HEK293 (cell line): ENCODE data around the gene C13orf46.
A peak's percentile ranks its signal among the peaks of the same experiment; 100 is the strongest.

Source experiments
- CTCF ChIA-PET: fragments of 350-600 bp; formaldehyde crosslinking; extraction: SDS; loops from one replicate; lab custom pipeline; 2021; ENCODE audit warnings: antibody characterized with exemption; lab: Yijun Ruan, JAX
- POLR2A ChIA-PET: fragments of 300-600 bp; formaldehyde crosslinking; extraction: SDS; loops from one replicate; lab custom pipeline; 2020; ENCODE audit warnings: antibody characterized with exemption, inconsistent platforms; lab: Yijun Ruan, JAX
- H3K27ac ChIP-seq: fragments of 200-500 bp; sonication (Bioruptor generic); 2 replicates; pipeline ENCODE4 v1.5.1; 2014; ENCODE audit warnings: low read depth, low read length, control low read depth, inconsistent platforms; ENCODE audit errors: extremely low read depth
- H3K36me3 ChIP-seq, 2 experiments: fragments of 200-500 bp in 1 of 2; sonication (Bioruptor generic) in 1 of 2; 1 replicate in 1 of 2; 2 replicates in 1 of 2; pipeline ENCODE4 v1.5.1; 2014 to 2017; ENCODE audit warnings: inconsistent platforms in 2 of 2, low read length in 2 of 2; ENCODE audit not compliant: control insufficient read depth in 2 of 2, insufficient read depth in 1 of 2
- H3K4me1 ChIP-seq: fragments of 200-500 bp; sonication (Bioruptor generic); 2 replicates; pipeline ENCODE4 v1.5.1; 2014; ENCODE audit warnings: mild to moderate bottlenecking, low read length, inconsistent platforms; ENCODE audit not compliant: control insufficient read depth, insufficient read depth
- H3K4me3 ChIP-seq: 2 replicates; pipeline ENCODE4 v1.5.1; 2011; ENCODE audit warnings: low read depth, mild to moderate bottlenecking, control low read depth, low read length, moderate library complexity
- H3K9me3 ChIP-seq: fragments of 200-500 bp; sonication (Bioruptor generic); 2 replicates; pipeline ENCODE4 v1.5.1; 2014; ENCODE audit warnings: low read depth, low read length, inconsistent platforms; ENCODE audit not compliant: control insufficient read depth, insufficient read depth
- GLIS1 ChIP-seq: fragments of 450-650 bp; formaldehyde crosslinking; IDR thresholded peaks from 2 replicates; pipeline ENCODE4 v1.5.1; 2016; ENCODE audit warnings: missing biosample characterization, missing genetic modification characterization
- PRDM1 ChIP-seq: fragments of 450-650 bp; formaldehyde crosslinking; IDR thresholded peaks from 2 replicates; pipeline ENCODE4; 2016; ENCODE audit warnings: missing biosample characterization, missing genetic modification characterization
- SCRT2 ChIP-seq: fragments of 450-650 bp; formaldehyde crosslinking; IDR thresholded peaks from 2 replicates; pipeline ENCODE4 v1.5.1; 2016; ENCODE audit warnings: missing biosample characterization, missing genetic modification characterization
- SP7 ChIP-seq: fragments of 450-650 bp; formaldehyde crosslinking; IDR thresholded peaks from 2 replicates; pipeline ENCODE4 v1.5.1; 2016; ENCODE audit warnings: missing biosample characterization, missing genetic modification characterization
- TCF7L2 ChIP-seq: IDR thresholded peaks from 2 replicates; pipeline ENCODE4 v1.6.1; 2011; ENCODE audit warnings: low read depth, mild to moderate bottlenecking, inconsistent platforms, low read length, moderate library complexity, borderline replicate concordance
- WT1 ChIP-seq: fragments of 450-650 bp; formaldehyde crosslinking; IDR thresholded peaks from 2 replicates; pipeline ENCODE4 v1.5.1; 2016; ENCODE audit warnings: missing biosample characterization, missing genetic modification characterization
- ZFP37 ChIP-seq: fragments of 450-650 bp; formaldehyde crosslinking; IDR thresholded peaks from 2 replicates; pipeline ENCODE4 v1.5.1; 2016; ENCODE audit warnings: missing biosample characterization, missing genetic modification characterization
- ZFP41 ChIP-seq: fragments of 450-650 bp; formaldehyde crosslinking; IDR thresholded peaks from 2 replicates; pipeline ENCODE4 v1.5.1; 2016; ENCODE audit warnings: missing biosample characterization, missing genetic modification characterization, borderline replicate concordance
- ZFP69B ChIP-seq: fragments of 450-650 bp; formaldehyde crosslinking; IDR thresholded peaks from 2 replicates; pipeline ENCODE4 v1.5.1; 2016; ENCODE audit warnings: missing biosample characterization, missing genetic modification characterization
- ZNF132 ChIP-seq: fragments of 450-650 bp; formaldehyde crosslinking; IDR thresholded peaks from 2 replicates; pipeline ENCODE4 v1.5.1; 2017; ENCODE audit warnings: missing biosample characterization, missing genetic modification characterization, borderline replicate concordance
- ZNF266 ChIP-seq: fragments of 450-650 bp; formaldehyde crosslinking; IDR thresholded peaks from 2 replicates; pipeline ENCODE4 v1.5.1; 2016; ENCODE audit warnings: missing biosample characterization, missing genetic modification characterization, low read depth
- ZNF274 ChIP-seq, 2 experiments: fragments of 200-500 bp in 1 of 2; fragments of 450-650 bp in 1 of 2; sonication (Bioruptor generic) in 1 of 2; formaldehyde crosslinking in 1 of 2; IDR thresholded peaks; 2 replicates each; pipeline versions ENCODE4 v1.5.1 to v1.6.1; 2014 to 2016; ENCODE audit warnings: borderline replicate concordance in 1 of 2, inconsistent platforms in 1 of 2, low read length in 1 of 2, missing biosample characterization in 1 of 2, missing genetic modification characterization in 1 of 2
- ZNF350 ChIP-seq: fragments of 450-650 bp; formaldehyde crosslinking; IDR thresholded peaks from 2 replicates; pipeline ENCODE4 v1.5.0; 2017; ENCODE audit warnings: missing biosample characterization, mild to moderate bottlenecking, missing genetic modification characterization
- ZNF366 ChIP-seq: fragments of 450-650 bp; formaldehyde crosslinking; conservative IDR thresholded peaks from 2 replicates; pipeline ENCODE4 v1.5.1; 2016; ENCODE audit warnings: missing biosample characterization, missing genetic modification characterization
- ZNF510 ChIP-seq: fragments of 450-650 bp; formaldehyde crosslinking; IDR thresholded peaks from 2 replicates; pipeline ENCODE4 v1.5.1; 2018; ENCODE audit warnings: mild to moderate bottlenecking, missing genetic modification characterization, missing biosample characterization; ENCODE audit not compliant: insufficient replicate concordance
- ZNF544 ChIP-seq: fragments of 450-650 bp; formaldehyde crosslinking; IDR thresholded peaks from 2 replicates; pipeline ENCODE4 v1.5.0; 2017; ENCODE audit warnings: missing biosample characterization, missing genetic modification characterization
- ZNF776 ChIP-seq: fragments of 450-650 bp; formaldehyde crosslinking; IDR thresholded peaks from 2 replicates; pipeline ENCODE4 v1.5.0; 2017; ENCODE audit warnings: missing biosample characterization, missing genetic modification characterization, borderline replicate concordance
- ZNF791 ChIP-seq: fragments of 450-650 bp; formaldehyde crosslinking; IDR thresholded peaks from 2 replicates; pipeline ENCODE4 v1.5.1; 2016; ENCODE audit warnings: missing biosample characterization, missing genetic modification characterization
- ZSCAN30 ChIP-seq: fragments of 450-650 bp; IDR thresholded peaks from 2 replicates; pipeline ENCODE4 v1.5.1; 2018; ENCODE audit warnings: missing biosample characterization, mild to moderate bottlenecking, missing genetic modification characterization, moderate library complexity
- TF ChIP-seq, protein P1 (sequence below): IDR thresholded peaks from 2 replicates; pipeline ENCODE4 v1.6.1; 2011; ENCODE audit warnings: mild to moderate bottlenecking, low read depth, low read length, borderline replicate concordance
- TF ChIP-seq, protein P2 (sequence below): fragments of 450-650 bp; formaldehyde crosslinking; IDR thresholded peaks from 2 replicates; pipeline ENCODE4 v1.5.1; 2016; ENCODE audit warnings: missing biosample characterization, missing genetic modification characterization
- TF ChIP-seq, protein P3 (sequence below): fragments of 450-650 bp; formaldehyde crosslinking; IDR thresholded peaks from 2 replicates; pipeline ENCODE4; 2016; ENCODE audit warnings: missing biosample characterization, missing genetic modification characterization
- TF ChIP-seq, protein P4 (sequence below): fragments of 450-650 bp; formaldehyde crosslinking; IDR thresholded peaks from 2 replicates; pipeline ENCODE4 v1.5.1; 2016; ENCODE audit warnings: missing biosample characterization, missing genetic modification characterization, low read depth

C13orf46 gene

DNA sequence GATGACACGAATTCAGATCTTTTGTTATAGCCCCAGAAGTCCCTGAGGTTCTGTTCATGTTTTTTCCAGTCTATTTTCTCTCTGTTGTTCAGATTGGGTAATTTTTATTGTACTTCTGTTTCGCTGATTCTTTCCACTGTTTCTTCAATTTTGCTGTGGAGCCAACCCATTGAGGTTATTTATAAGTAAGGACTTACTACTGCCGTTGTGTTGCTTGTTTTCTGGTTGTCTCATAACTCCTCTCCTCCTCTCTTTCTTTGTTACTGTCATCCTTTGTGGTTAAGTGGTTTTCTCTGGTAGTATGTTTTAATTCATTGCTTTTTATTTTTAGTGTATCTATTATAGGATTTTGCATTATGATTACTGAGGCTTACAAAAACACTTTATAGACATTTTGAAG lies 61.3 kb downstream of the C13orf46 start:
- CTCF ChIA-PET, result no interaction called here
- TF ChIP-seq WT1 (tag by site-specific recombination) (no peak), ZFP69B (tag by site-specific recombination) (no peak), ZNF132 (no peak), ZNF266 (tag by site-specific recombination) (no peak), ZSCAN30 (no peak), ZNF791 (tag by site-specific recombination) (no peak), ZNF510 (tag by site-specific recombination) (no peak), ZNF776 (tag by site-specific recombination) (no peak), ZNF366 (tag by site-specific recombination) (no peak), TCF7L2 (no peak), ZFP41 (tag by site-specific recombination) (no peak), ZNF544 (no peak), ZNF274 (IDR thresholded peaks at IDR 0.05; ENCODE audit: low read length) (no peak), ZNF274 (tag by site-specific recombination; IDR thresholded peaks at IDR 0.05; ENCODE audit: borderline replicate concordance) (no peak), ZFP37 (tag by site-specific recombination) (no peak)
- TF ChIP-seq, protein P1, sequence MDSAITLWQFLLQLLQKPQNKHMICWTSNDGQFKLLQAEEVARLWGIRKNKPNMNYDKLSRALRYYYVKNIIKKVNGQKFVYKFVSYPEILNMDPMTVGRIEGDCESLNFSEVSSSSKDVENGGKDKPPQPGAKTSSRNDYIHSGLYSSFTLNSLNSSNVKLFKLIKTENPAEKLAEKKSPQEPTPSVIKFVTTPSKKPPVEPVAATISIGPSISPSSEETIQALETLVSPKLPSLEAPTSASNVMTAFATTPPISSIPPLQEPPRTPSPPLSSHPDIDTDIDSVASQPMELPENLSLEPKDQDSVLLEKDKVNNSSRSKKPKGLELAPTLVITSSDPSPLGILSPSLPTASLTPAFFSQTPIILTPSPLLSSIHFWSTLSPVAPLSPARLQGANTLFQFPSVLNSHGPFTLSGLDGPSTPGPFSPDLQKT, result no peak
- TF ChIP-seq, protein P2, sequence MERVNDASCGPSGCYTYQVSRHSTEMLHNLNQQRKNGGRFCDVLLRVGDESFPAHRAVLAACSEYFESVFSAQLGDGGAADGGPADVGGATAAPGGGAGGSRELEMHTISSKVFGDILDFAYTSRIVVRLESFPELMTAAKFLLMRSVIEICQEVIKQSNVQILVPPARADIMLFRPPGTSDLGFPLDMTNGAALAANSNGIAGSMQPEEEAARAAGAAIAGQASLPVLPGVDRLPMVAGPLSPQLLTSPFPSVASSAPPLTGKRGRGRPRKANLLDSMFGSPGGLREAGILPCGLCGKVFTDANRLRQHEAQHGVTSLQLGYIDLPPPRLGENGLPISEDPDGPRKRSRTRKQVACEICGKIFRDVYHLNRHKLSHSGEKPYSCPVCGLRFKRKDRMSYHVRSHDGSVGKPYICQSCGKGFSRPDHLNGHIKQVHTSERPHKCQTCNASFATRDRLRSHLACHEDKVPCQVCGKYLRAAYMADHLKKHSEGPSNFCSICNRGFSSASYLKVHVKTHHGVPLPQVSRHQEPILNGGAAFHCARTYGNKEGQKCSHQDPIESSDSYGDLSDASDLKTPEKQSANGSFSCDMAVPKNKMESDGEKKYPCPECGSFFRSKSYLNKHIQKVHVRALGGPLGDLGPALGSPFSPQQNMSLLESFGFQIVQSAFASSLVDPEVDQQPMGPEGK, result no peak
- TF ChIP-seq, protein P3, sequence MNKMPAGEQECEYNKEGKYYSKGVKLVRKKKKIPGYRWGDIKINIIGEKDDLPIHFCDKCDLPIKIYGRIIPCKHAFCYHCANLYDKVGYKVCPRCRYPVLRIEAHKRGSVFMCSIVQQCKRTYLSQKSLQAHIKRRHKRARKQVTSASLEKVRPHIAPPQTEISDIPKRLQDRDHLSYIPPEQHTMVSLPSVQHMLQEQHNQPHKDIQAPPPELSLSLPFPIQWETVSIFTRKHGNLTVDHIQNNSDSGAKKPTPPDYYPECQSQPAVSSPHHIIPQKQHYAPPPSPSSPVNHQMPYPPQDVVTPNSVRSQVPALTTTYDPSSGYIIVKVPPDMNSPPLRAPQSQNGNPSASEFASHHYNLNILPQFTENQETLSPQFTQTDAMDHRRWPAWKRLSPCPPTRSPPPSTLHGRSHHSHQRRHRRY (tag by site-specific recombination), result no peak
- POLR2A ChIA-PET, result no interaction called here
- Histone ChIP-seq H3K4me1 (peaks cover 6% of the 10 kb centered on the region; the same call in 1 of the 2 replicates), H3K4me3 (no peak overlapping the region), H3K36me3 (no peaks in the 10 kb centered on the region), H3K27ac (no peak overlapping the region), H3K9me3 (no peaks in the 10 kb centered on the region)

DNA sequence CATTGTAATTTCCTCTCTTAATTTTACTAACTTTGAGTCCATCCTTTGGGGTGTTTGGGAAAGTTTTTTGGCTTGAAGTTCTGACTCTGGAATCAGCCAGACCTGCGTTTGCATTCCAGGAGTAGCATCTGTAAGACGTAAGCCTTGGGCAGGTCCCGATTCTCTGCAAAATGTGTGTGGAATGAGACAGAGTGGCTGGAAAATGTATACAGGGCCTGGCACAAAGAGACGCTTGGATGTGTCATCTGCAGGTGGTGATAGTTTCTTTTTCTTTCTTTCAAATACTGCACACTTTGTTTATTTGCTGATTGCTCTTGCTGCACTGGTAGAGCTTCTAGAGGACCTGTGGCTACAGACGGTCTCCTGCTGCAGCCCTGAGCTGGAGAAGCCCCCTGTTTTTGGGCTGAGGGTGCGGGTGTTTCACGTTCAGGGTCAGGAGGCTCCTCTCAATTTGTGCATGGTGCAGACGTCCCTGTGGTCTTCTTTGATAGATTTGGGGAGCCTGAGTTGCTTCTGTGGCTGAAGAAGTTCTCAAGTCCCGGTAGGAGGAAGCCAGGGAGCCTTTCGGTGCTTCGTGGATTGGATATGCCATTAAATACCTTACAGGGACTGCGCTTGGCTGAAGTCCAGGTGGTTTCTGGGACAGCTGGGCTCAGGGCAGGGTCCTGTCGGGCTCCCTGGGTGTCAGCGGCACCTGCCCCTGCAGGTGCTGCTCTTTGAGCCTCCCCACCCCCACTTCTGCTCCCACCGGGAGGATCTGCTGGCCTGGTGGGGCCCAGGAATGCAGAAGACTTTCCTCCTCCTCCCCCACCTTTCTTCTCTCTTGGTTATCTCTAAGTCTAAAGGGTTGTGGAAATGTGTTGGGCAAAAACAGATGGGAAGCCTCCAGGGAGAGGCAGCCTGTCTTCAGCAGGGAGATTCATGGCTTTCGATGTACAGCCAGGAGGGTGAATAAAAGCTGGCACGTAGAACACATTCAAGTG lies 66.0 kb downstream of the C13orf46 start:
- peaks cover 6% of the 10 kb centered on the region; the same call in 1 of the 2 replicates for H3K4me1 ChIP-seq
- H3K4me3 ChIP-seq, result no peak overlapping the region
- POLR2A ChIA-PET, result no interaction called here
- CTCF ChIA-PET, result interaction anchor here (0.6 kb wide), 1 partner anchor 54 kb away, joined by 3 read pairs; no protein-coding TSS in a partner anchor
- H3K36me3 ChIP-seq, result no peaks in the 10 kb centered on the region
- H3K27ac ChIP-seq, result no peak overlapping the region
- no peaks in the 10 kb centered on the region for H3K9me3 ChIP-seq
- TF ChIP-seq, protein P4, sequence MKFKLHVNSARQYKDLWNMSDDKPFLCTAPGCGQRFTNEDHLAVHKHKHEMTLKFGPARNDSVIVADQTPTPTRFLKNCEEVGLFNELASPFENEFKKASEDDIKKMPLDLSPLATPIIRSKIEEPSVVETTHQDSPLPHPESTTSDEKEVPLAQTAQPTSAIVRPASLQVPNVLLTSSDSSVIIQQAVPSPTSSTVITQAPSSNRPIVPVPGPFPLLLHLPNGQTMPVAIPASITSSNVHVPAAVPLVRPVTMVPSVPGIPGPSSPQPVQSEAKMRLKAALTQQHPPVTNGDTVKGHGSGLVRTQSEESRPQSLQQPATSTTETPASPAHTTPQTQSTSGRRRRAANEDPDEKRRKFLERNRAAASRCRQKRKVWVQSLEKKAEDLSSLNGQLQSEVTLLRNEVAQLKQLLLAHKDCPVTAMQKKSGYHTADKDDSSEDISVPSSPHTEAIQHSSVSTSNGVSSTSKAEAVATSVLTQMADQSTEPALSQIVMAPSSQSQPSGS, result no peak
- TF ChIP-seq GLIS1 (tag by site-specific recombination) (peak; percentile 42; the same call in 1 of the 2 replicates), ZNF350 (tag by site-specific recombination) (no peak), SCRT2 (tag by site-specific recombination) (0 out of 2 replicates have a peak, but pooled peaks have one; percentile 10), PRDM1 (tag by site-specific recombination) (0 out of 2 replicates have a peak, but pooled peaks have one; percentile 38), SP7 (tag by site-specific recombination) (0 out of 2 replicates have a peak, but pooled peaks have one; percentile 24)
- TF ChIP-seq, protein P2, result no peak
